ENCODE data around the gene OGFOD3.

DNA sequence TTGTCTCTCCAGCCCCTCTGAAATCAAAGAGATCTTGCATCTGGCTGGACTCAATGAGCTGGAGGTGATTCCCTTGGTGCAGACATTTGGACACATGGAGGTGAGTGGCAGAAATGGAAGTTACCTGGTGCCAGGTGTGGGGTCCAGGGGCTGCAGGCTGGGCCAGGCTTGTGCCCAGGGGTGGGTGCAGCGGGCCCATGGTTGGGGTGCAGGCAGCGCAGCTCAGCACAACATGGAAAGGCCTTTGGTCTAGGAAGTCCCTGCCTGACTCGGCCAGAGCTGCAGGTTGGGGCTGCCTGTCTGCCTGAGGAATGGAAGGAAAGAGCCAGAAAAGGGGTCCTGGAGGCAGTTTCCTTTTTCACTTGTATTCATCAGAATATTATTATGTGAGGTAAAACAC lies 10.2 kb upstream of the OGFOD3 start:
- TF ChIP-seq EZH2 (IDR thresholded peaks at IDR 0.05; ENCODE audit: insufficient read depth, poor library complexity, severe bottlenecking) = no peak
- TF ChIP-seq EZH2phosphoT487 (IDR thresholded peaks at IDR 0.05; ENCODE audit: insufficient read depth, low read depth) = no peak

Data from GM23248 (cell line).